ENCODE data around the gene GP1BA. TPM values are rescaled to one million over a fixed set of nuclear protein-coding genes. Genes with fewer than 3 reads are reported as not detected.
"Not testable (repeated sequence)": the region's sequence is repeated elsewhere in the genome, so short reads cannot be mapped to it uniquely, and the experiment has no call there.

The GP1BA gene
- total RNA-seq, 4 donors from 2014 or later = not detected

- intact Hi-C loops (cut with DNase I; ENCODE audit: low total_unique reads) = no loop called here
- no peaks in the 10 kb centered on the region for H3K27me3 ChIP-seq
- H3K27ac ChIP-seq = no peak overlapping the region
- no peak for DNase-seq
- TF ChIP-seq POLR2A (IDR thresholded peaks at IDR 0.05) (no peak), CTCF (IDR thresholded peaks at IDR 0.05) (no peak)
- H3K4me3 ChIP-seq = no peak overlapping the region
- no peaks in the 10 kb centered on the region for H3K4me1 ChIP-seq
- H3K36me3 ChIP-seq = no peaks in the 10 kb centered on the region
- no peaks in the 10 kb centered on the region for H3K9me3 ChIP-seq
These were observed 11.6 kb upstream of the GP1BA start for GRCh38 chr17:4920351-4921048.

GRCh38 chr17:4921320-4921719, 10.8 kb upstream of the GP1BA start:
- no peak overlapping the region for H3K27ac ChIP-seq
- no peaks in the 10 kb centered on the region for H3K9me3 ChIP-seq
- H3K4me3 ChIP-seq = no peak overlapping the region
- no peaks in the 10 kb centered on the region for H3K4me1 ChIP-seq
- TF ChIP-seq POLR2A (IDR thresholded peaks at IDR 0.05) = no peak
- TF ChIP-seq CTCF (IDR thresholded peaks at IDR 0.05) = no peak
- intact Hi-C loops (cut with DNase I; ENCODE audit: low total_unique reads) = no loop called here
- H3K36me3 ChIP-seq = no peaks in the 10 kb centered on the region
- no peak for DNase-seq
- H3K27me3 ChIP-seq = no peaks in the 10 kb centered on the region

- DNase-seq; intact Hi-C loops (cut with DNase I; ENCODE audit: low total_unique reads); H3K27me3 ChIP-seq; H3K27ac ChIP-seq; H3K4me1 ChIP-seq; H3K36me3 ChIP-seq; H3K4me3 ChIP-seq; H3K9me3 ChIP-seq: not testable (repeated sequence)
These were observed 5.3 kb upstream of the GP1BA start for GRCh38 chr17:4926577-4927335.

- intact Hi-C loops (cut with DNase I; ENCODE audit: low total_unique reads) = no loop called here
- Histone ChIP-seq H3K36me3 (no peaks in the 10 kb centered on the region), H3K4me3 (no peak overlapping the region), H3K9me3 (no peaks in the 10 kb centered on the region), H3K27ac (no peak overlapping the region), H3K4me1 (no peaks in the 10 kb centered on the region), H3K27me3 (no peaks in the 10 kb centered on the region)
- DNase-seq = no peak
- TF ChIP-seq CTCF (IDR thresholded peaks at IDR 0.05) (no peak), POLR2A (IDR thresholded peaks at IDR 0.05) (no peak)
These were observed 3.2 kb upstream of the GP1BA start for GRCh38 chr17:4928881-4929280.

- intact Hi-C loops (cut with DNase I; ENCODE audit: low total_unique reads) = no loop called here
- H3K4me1 ChIP-seq = no peaks in the 10 kb centered on the region
These were observed 679 bp downstream of the GP1BA start for GRCh38 chr17:4932756-4933155.

GRCh38 chr17:4933646-4934045, 1.6 kb downstream of the GP1BA start:
- intact Hi-C loops (cut with DNase I; ENCODE audit: low total_unique reads) = no loop called here
- Histone ChIP-seq H3K27ac (no peak overlapping the region), H3K27me3 (no peaks in the 10 kb centered on the region), H3K9me3 (no peaks in the 10 kb centered on the region), H3K36me3 (no peaks in the 10 kb centered on the region), H3K4me3 (no peak overlapping the region), H3K4me1 (peaks cover 2 to 5% of the 10 kb centered on the region in 2 donors)
- DNase-seq = no peak
- TF ChIP-seq POLR2A (IDR thresholded peaks at IDR 0.05) = no peak
- TF ChIP-seq CTCF (IDR thresholded peaks at IDR 0.05) = no peak

More at GRCh38 chr17:4932756-4933155, 679 bp downstream of the GP1BA start:
- Histone ChIP-seq H3K4me3 (no peak overlapping the region), H3K27ac (no peak overlapping the region), H3K36me3 (no peaks in the 10 kb centered on the region), H3K9me3 (no peaks in the 10 kb centered on the region), H3K27me3 (no peaks in the 10 kb centered on the region)
- TF ChIP-seq POLR2A (IDR thresholded peaks at IDR 0.05) = no peak
- no peak for DNase-seq
